ENCODE results near the gene HIBADH. TPM values are rescaled to one million over a fixed set of nuclear protein-coding genes. Genes with fewer than 3 reads are reported as not detected.

The HIBADH gene
- total RNA-seq, 4 donors from 2014 or later: 73.7 to 99.9 (median 84.4) TPM

DNA sequence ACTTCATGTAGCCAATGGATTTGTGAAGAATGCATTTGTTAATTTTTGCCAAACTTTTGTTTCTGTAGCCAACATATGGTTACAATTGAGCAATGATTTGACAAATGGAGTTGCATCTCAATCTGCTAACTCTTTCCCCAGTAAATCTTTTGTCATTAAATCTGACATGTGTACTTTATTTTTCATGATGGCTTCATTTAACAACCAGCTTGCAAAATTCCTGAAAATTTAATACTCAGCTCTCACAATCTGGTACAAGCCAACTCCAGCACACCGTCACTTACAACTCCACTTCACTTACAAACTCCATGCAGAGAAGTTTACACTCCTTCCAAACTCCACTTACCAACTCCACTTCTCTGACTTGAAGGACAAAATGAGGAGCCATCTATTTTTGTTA is 26.5 kb upstream of the HIBADH start:
- H3K9me3 ChIP-seq: no peaks in the 10 kb centered on the region
- intact Hi-C loops (cut with DNase I): no loop called here
- no peak for DNase-seq
- H3K4me1 ChIP-seq: no peaks in the 10 kb centered on the region
- no peak overlapping the region for H3K27ac ChIP-seq
- no peaks in the 10 kb centered on the region for H3K36me3 ChIP-seq
- TF ChIP-seq CTCF (IDR thresholded peaks at IDR 0.05) (no peak), POLR2A (IDR thresholded peaks at IDR 0.05) (no peak)
- no peaks in the 10 kb centered on the region for H3K27me3 ChIP-seq
- WGBS, 2 donors: 85 to 87% methylated on average over 1 of the region's 1 CpG
- H3K4me3 ChIP-seq (replicated peaks in 1 of 3): no peak overlapping the region

DNA sequence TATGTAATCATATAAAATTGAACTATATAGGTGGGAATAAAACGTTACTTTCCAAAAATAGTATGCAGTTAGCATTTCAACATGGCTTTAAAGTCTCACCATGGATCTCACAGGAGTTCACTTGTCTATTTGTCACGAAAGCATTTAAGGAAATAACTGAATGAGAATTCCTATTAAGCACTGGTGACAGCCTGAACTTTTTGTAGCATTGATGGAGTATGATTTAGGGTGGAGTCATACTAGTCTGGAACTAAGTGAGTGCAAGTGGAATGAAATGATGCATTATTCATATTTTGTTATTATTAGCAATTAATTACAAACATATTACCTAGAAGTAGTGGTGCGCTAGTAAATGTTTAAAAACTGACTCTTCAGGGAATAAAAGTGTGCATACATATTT is 26.0 kb upstream of the HIBADH start:
- 82 to 83% methylated on average over 3 of the region's 3 CpGs for WGBS, 2 donors
- DNase-seq: no peak
- no peak for TF ChIP-seq CTCF (IDR thresholded peaks at IDR 0.05)
- TF ChIP-seq POLR2A (IDR thresholded peaks at IDR 0.05): no peak

DNA sequence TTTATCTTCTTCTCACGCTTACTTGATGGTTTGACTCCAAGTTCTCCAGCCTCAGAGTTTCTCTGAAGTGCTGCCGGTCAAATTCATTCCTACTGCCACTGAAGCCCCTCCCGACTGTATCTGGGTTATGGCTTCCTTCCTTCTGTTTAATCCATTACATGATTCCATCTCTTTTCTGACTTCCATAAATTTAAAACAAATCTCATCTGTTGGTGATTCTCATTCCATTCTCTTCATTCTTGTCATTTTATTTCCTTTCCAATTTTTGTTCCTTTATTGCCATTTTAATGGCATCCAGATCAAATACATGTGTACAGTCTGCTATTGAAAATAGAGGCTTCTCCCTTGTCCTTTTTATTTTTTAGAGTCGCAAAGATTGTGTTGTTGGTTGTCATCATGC is 25.4 kb upstream of the HIBADH start:
- H3K9me3 ChIP-seq: no peaks in the 10 kb centered on the region
- no peak overlapping the region for H3K27ac ChIP-seq
- no peak overlapping the region for H3K4me3 ChIP-seq (replicated peaks in 1 of 3)
- H3K4me1 ChIP-seq: no peaks in the 10 kb centered on the region
- TF ChIP-seq POLR2A (IDR thresholded peaks at IDR 0.05) (no peak), CTCF (IDR thresholded peaks at IDR 0.05) (no peak)
- no peaks in the 10 kb centered on the region for H3K36me3 ChIP-seq
- no peaks in the 10 kb centered on the region for H3K27me3 ChIP-seq
- no peak for DNase-seq
- intact Hi-C loops (cut with DNase I): no loop called here
- WGBS, 2 donors: 86 to 88% methylated on average over 4 of the region's 4 CpGs

More for the DNA sequence above, 26.0 kb upstream of the HIBADH start:
- Histone ChIP-seq H3K9me3 (no peaks in the 10 kb centered on the region), H3K36me3 (no peaks in the 10 kb centered on the region), H3K4me3 (replicated peaks in 1 of 3) (no peak overlapping the region), H3K27ac (no peak overlapping the region), H3K4me1 (no peaks in the 10 kb centered on the region), H3K27me3 (no peaks in the 10 kb centered on the region)
- intact Hi-C loops (cut with DNase I): no loop called here

- H3K4me1 ChIP-seq: no peaks in the 10 kb centered on the region
- H3K27ac ChIP-seq: no peak overlapping the region
- DNase-seq: no peak
- H3K4me3 ChIP-seq (replicated peaks in 1 of 3): no peak overlapping the region
- no peaks in the 10 kb centered on the region for H3K27me3 ChIP-seq
- H3K9me3 ChIP-seq: no peaks in the 10 kb centered on the region
- H3K36me3 ChIP-seq: no peaks in the 10 kb centered on the region
- TF ChIP-seq CTCF (IDR thresholded peaks at IDR 0.05): no peak
- no peak for TF ChIP-seq POLR2A (IDR thresholded peaks at IDR 0.05)
- intact Hi-C loops (cut with DNase I): no loop called here
These were observed 23.6 kb upstream of the HIBADH start for GRCh38 chr7:27686315-27686714.

GRCh38 chr7:27685893-27686292 is 23.2 kb upstream of the HIBADH start:
- H3K9me3 ChIP-seq: no peaks in the 10 kb centered on the region
- WGBS, 2 donors: 63 to 81% methylated on average over 2 of the region's 2 CpGs
- TF ChIP-seq POLR2A (IDR thresholded peaks at IDR 0.05) (no peak), CTCF (IDR thresholded peaks at IDR 0.05) (no peak)
- no peak overlapping the region for H3K4me3 ChIP-seq (replicated peaks in 1 of 3)
- no peak overlapping the region for H3K27ac ChIP-seq
- no peaks in the 10 kb centered on the region for H3K36me3 ChIP-seq
- no peak for DNase-seq
- no peaks in the 10 kb centered on the region for H3K27me3 ChIP-seq
- no peaks in the 10 kb centered on the region for H3K4me1 ChIP-seq
- intact Hi-C loops (cut with DNase I): no loop called here

Data from thyroid gland (tissue), 4 donors.